SK-N-SH treated with all-trans-retinoic acid at 6 μM for 48 hours (cell line): ENCODE results near the gene ANKRD6.

Source experiments
- ATAC-seq: fragments of 200-7000 bp; cut with Tn5 transposase; 3 replicates; pipeline ENCODE4 v1.9.1; 2020; ENCODE audit warnings: mild to moderate bottlenecking, moderate library complexity
- ARNTL ChIP-seq: fragments of 450-650 bp; formaldehyde crosslinking; IDR thresholded peaks from 2 replicates; pipeline ENCODE4 v1.5.0; 2020; ENCODE audit warnings: low read depth, mild to moderate bottlenecking, moderate library complexity, borderline replicate concordance
- BACH2 ChIP-seq: fragments of 250-450 bp; sonication (Bioruptor Pico); IDR thresholded peaks from 2 replicates; pipeline ENCODE4 v1.9.0; 2021; ENCODE audit warnings: mild to moderate bottlenecking, borderline replicate concordance
- CSDC2 ChIP-seq: fragments of 250-450 bp; sonication (Bioruptor Pico); IDR thresholded peaks from 2 replicates; pipeline ENCODE4 v1.5.0; 2020; ENCODE audit warnings: mild to moderate bottlenecking, moderate library complexity
- GLIS3 ChIP-seq: fragments of 250-450 bp; sonication (Bioruptor Pico); IDR thresholded peaks from 2 replicates; pipeline ENCODE4 v1.5.0; 2020; ENCODE audit warnings: mild to moderate bottlenecking, moderate library complexity
- ISL1 ChIP-seq: fragments of 250-450 bp; sonication (Bioruptor Pico); IDR thresholded peaks from 2 replicates; pipeline ENCODE4 v2.1.2; 2022; ENCODE audit warnings: mild to moderate bottlenecking, moderate library complexity
- OSR1 ChIP-seq: fragments of 250-450 bp; sonication (Bioruptor Pico); IDR thresholded peaks from 2 replicates; pipeline ENCODE4 v1.8.0; 2022; ENCODE audit warnings: moderate library complexity, mild to moderate bottlenecking, inconsistent platforms
- PPARA ChIP-seq: fragments of 250-450 bp; sonication (Bioruptor Pico); IDR thresholded peaks from 2 replicates; pipeline ENCODE4 v1.5.0; 2020; ENCODE audit warnings: mild to moderate bottlenecking, borderline replicate concordance
- RARB ChIP-seq: fragments of 250-450 bp; sonication (Bioruptor Pico); IDR thresholded peaks from 2 replicates; pipeline ENCODE4 v1.8.0; 2021; ENCODE audit warnings: mild to moderate bottlenecking, moderate library complexity
- SNAI2 ChIP-seq: fragments of 250-450 bp; sonication (Bioruptor Pico); IDR thresholded peaks from 2 replicates; pipeline ENCODE4 v1.5.0; 2020; ENCODE audit warnings: mild to moderate bottlenecking, moderate library complexity
- TOX ChIP-seq: fragments of 250-450 bp; sonication (Bioruptor Pico); IDR thresholded peaks from 2 replicates; pipeline ENCODE4 v1.8.0; 2021; ENCODE audit warnings: mild to moderate bottlenecking, moderate library complexity, borderline replicate concordance
- ZC3H10 ChIP-seq: fragments of 250-450 bp; sonication (Bioruptor Pico); IDR thresholded peaks from 2 replicates; pipeline ENCODE4 v1.5.1; 2021; ENCODE audit warnings: mild to moderate bottlenecking, moderate library complexity
- ZFP3 ChIP-seq: fragments of 250-450 bp; sonication (Bioruptor Pico); IDR thresholded peaks from 2 replicates; pipeline ENCODE4 v1.5.0; 2020; ENCODE audit warnings: mild to moderate bottlenecking, moderate library complexity
- ZFP30 ChIP-seq: fragments of 450-650 bp; formaldehyde crosslinking; IDR thresholded peaks from 2 replicates; pipeline ENCODE4 v1.5.0; 2022; ENCODE audit warnings: mild to moderate bottlenecking, moderate library complexity
- ZNF565 ChIP-seq: fragments of 450-650 bp; formaldehyde crosslinking; conservative IDR thresholded peaks from 2 replicates; pipeline ENCODE4 v1.5.0; 2020; ENCODE audit warnings: low read depth, mild to moderate bottlenecking, moderate library complexity
- ZNF70 ChIP-seq: fragments of 450-650 bp; formaldehyde crosslinking; IDR thresholded peaks from 2 replicates; pipeline ENCODE4 v1.5.0; 2020; ENCODE audit warnings: mild to moderate bottlenecking, moderate library complexity
- ZNF8 ChIP-seq: fragments of 450-650 bp; formaldehyde crosslinking; IDR thresholded peaks from 2 replicates; pipeline ENCODE4 v1.5.0; 2020; ENCODE audit warnings: mild to moderate bottlenecking, moderate library complexity
- TF ChIP-seq, protein P1 (sequence below): fragments of 250-450 bp; sonication (Bioruptor Pico); IDR thresholded peaks from 2 replicates; pipeline ENCODE4 v1.8.0; 2020; ENCODE audit warnings: mild to moderate bottlenecking, moderate library complexity, borderline replicate concordance
- TF ChIP-seq, protein P2 (sequence below): fragments of 250-450 bp; sonication (Bioruptor Pico); IDR thresholded peaks from 2 replicates; pipeline ENCODE4 v1.5.1; 2020; ENCODE audit warnings: low read depth, mild to moderate bottlenecking, moderate library complexity

Gene ANKRD6

GRCh38 chr6:89479897-89480296 is 46.9 kb downstream of the ANKRD6 start (continued):
- TF ChIP-seq TOX (CRISPR knock-in tag) (no peak), SNAI2 (CRISPR knock-in tag) (no peak), ZNF70 (CRISPR knock-in tag) (no peak), ZFP3 (CRISPR knock-in tag) (no peak), ZC3H10 (no peak)
- TF ChIP-seq, protein P1, sequence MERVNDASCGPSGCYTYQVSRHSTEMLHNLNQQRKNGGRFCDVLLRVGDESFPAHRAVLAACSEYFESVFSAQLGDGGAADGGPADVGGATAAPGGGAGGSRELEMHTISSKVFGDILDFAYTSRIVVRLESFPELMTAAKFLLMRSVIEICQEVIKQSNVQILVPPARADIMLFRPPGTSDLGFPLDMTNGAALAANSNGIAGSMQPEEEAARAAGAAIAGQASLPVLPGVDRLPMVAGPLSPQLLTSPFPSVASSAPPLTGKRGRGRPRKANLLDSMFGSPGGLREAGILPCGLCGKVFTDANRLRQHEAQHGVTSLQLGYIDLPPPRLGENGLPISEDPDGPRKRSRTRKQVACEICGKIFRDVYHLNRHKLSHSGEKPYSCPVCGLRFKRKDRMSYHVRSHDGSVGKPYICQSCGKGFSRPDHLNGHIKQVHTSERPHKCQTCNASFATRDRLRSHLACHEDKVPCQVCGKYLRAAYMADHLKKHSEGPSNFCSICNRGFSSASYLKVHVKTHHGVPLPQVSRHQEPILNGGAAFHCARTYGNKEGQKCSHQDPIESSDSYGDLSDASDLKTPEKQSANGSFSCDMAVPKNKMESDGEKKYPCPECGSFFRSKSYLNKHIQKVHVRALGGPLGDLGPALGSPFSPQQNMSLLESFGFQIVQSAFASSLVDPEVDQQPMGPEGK (CRISPR knock-in tag) = no peak

DNA sequence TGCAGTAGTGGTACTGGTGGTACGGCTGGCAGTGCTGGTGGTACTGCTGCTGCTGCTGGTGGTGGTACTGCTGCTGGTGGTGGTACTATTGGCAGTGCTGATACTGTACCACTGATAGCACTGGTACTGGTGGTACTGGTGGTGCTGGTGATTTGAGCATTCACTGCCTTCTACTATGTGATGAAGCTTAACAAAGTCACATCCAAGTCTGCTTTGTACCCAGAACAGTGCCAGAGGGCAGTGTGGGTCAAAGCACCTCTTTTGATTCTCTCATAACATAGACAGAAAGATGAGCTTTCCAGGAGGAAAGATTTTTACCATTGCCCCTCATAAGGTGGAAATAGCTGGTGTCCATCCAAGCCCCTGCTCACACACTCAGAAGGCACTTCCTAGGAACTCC is 48.7 kb downstream of the ANKRD6 start:
- peak; percentile 59 for ATAC-seq
- TF ChIP-seq ZC3H10 (no peak), ZFP30 (CRISPR knock-in tag) (no peak), OSR1 (CRISPR knock-in tag) (no peak), SNAI2 (CRISPR knock-in tag) (no peak)
- TF ChIP-seq, protein P2, sequence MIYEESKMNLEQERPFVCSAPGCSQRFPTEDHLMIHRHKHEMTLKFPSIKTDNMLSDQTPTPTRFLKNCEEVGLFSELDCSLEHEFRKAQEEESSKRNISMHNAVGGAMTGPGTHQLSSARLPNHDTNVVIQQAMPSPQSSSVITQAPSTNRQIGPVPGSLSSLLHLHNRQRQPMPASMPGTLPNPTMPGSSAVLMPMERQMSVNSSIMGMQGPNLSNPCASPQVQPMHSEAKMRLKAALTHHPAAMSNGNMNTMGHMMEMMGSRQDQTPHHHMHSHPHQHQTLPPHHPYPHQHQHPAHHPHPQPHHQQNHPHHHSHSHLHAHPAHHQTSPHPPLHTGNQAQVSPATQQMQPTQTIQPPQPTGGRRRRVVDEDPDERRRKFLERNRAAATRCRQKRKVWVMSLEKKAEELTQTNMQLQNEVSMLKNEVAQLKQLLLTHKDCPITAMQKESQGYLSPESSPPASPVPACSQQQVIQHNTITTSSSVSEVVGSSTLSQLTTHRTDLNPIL (CRISPR knock-in tag) = no peak

DNA sequence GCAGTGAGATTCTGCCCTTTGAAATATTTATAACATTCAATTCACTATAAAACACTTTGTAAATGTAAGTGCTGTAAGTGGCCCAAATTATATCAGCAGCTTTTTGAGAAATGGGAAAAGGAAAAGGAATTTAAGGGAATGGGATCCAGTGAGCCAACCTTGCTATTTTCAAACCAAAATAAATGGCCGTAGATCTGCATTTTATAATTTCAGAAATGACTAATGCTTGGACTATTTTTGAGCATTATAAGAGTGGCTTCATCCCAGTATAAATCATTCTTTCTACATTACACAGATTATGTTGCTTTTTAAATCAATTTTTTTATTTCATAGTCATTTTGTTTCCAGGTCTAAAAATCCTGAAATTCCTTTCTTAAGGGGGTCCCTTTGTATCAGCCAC is 49.2 kb downstream of the ANKRD6 start:
- TF ChIP-seq ZNF565 (CRISPR knock-in tag) (no peak), ISL1 (CRISPR knock-in tag) (peak; percentile 81)
- ATAC-seq = peak; percentile 74

DNA sequence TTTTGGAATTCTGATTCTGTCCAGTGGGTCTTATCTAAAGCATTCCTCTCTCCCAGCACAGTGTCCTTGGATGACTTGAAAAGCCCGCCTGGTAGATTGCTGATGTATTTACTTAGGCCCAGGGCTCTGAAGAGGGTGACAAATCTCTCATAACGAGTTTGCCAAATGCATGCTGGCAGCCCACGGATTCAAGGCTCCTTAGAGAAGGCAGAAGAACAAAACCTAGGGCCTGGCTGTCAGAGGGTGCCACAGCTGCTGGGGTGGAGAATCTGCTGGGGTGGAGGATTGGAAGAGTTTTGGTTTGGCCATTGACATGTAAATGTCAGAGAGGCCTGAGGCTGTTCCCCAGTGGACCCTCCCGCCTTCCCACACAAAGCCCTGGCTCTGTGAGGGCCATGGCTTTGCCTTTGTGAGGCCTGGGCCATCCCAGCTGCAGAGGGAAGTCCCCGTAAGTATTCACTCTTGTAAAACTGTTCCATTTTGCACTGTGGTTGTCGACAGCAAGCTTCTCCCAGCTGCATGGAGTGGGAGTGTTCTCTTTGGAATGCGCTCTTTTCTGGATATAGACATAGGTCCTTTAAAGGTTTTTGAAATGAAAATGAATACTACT is 50.3 kb downstream of the ANKRD6 start:
- ATAC-seq = no peak
- no peak for TF ChIP-seq BACH2 (CRISPR knock-in tag)
- no peak for TF ChIP-seq SNAI2 (CRISPR knock-in tag)
- TF ChIP-seq ZNF70 (CRISPR knock-in tag) = no peak
- TF ChIP-seq, protein P2 (CRISPR knock-in tag) = no peak
- TF ChIP-seq PPARA (CRISPR knock-in tag) = no peak
- TF ChIP-seq ZFP3 (CRISPR knock-in tag) = no peak

- no peak for ATAC-seq
- TF ChIP-seq, protein P2 (CRISPR knock-in tag) = no peak
- TF ChIP-seq RARB (CRISPR knock-in tag) (no peak), SNAI2 (CRISPR knock-in tag) (no peak), ISL1 (CRISPR knock-in tag) (no peak), ZNF565 (CRISPR knock-in tag) (no peak), ZFP3 (CRISPR knock-in tag) (no peak)
- TF ChIP-seq, protein P1 (CRISPR knock-in tag) = no peak
These were observed 52.4 kb downstream of the ANKRD6 start for GRCh38 chr6:89485320-89485719.

GRCh38 chr6:89487864-89488263 is 54.9 kb downstream of the ANKRD6 start:
- ATAC-seq = no peak
- TF ChIP-seq, protein P1 (CRISPR knock-in tag) = no peak
- TF ChIP-seq, protein P2 (CRISPR knock-in tag) = no peak
- TF ChIP-seq OSR1 (CRISPR knock-in tag) (no peak), CSDC2 (CRISPR knock-in tag) (no peak), ISL1 (CRISPR knock-in tag) (no peak), ZNF8 (CRISPR knock-in tag) (no peak), TOX (CRISPR knock-in tag) (no peak), ZNF70 (CRISPR knock-in tag) (no peak), ZC3H10 (no peak), GLIS3 (CRISPR knock-in tag) (no peak), ARNTL (CRISPR knock-in tag) (no peak), ZFP3 (CRISPR knock-in tag) (no peak), BACH2 (CRISPR knock-in tag) (no peak)
